IMR-90 (cell line): ENCODE data around the gene USP32. TPM values are rescaled to one million over a fixed set of nuclear protein-coding genes. Genes with fewer than 3 reads are reported as not detected.

ENCODE experiments used
- ATAC-seq: fragments of 200-7000 bp; cut with Tn5 transposase; 2 replicates; pipeline ENCODE4 v1.9.1; 2020; ENCODE audit warnings: low read depth, mild to moderate bottlenecking, moderate library complexity
- BruUV-seq: library from RNA; stranded (reverse); fragments of 400-500 nt; replicated peaks from 2 replicates; lab custom pipeline; 2021; lab: Mats Ljungman, UMichigan
- CTCF ChIA-PET: fragments of 300-600 bp; formaldehyde crosslinking; extraction: SDS; loops from one replicate; lab custom pipeline; 2021; ENCODE audit warnings: antibody characterized with exemption; lab: Yijun Ruan, JAX
- POLR2A ChIA-PET: fragments of 300-600 bp; sonication (Branson Sonifier 250); formaldehyde crosslinking; loops from one replicate; lab custom pipeline; 2022; ENCODE audit warnings: antibody characterized with exemption; ENCODE audit not compliant: unreplicated experiment; lab: Charles Lee
- DNase-seq: peaks from one replicate; pipeline ENCODE4 v3.0.0; 2013
- H2AFZ ChIP-seq: replicated peaks from 2 replicates; pipeline ENCODE3; 2013; ENCODE audit warnings: low read length, mild to moderate bottlenecking; ENCODE audit not compliant: poor library complexity
- H2AK5ac ChIP-seq: 2 replicates; pipeline ENCODE4 v1.6.1; 2013; ENCODE audit warnings: low read depth, low read length, inconsistent platforms
- H2AK9ac ChIP-seq: replicated peaks from 2 replicates; pipeline ENCODE3; 2013; ENCODE audit warnings: mild to moderate bottlenecking, low read depth, low read length, moderate library complexity; ENCODE audit not compliant: poor library complexity
- H2BK120ac ChIP-seq: 2 replicates; pipeline ENCODE4 v1.6.1; 2013; ENCODE audit warnings: low read depth, low read length, inconsistent platforms
- H2BK15ac ChIP-seq: 3 replicates; pipeline ENCODE4 v1.6.1; 2013; ENCODE audit warnings: low read depth, low read length, inconsistent platforms
- H2BK20ac ChIP-seq: 2 replicates; pipeline ENCODE4 v1.6.1; 2013; ENCODE audit warnings: low read depth, mild to moderate bottlenecking, inconsistent platforms, low read length, moderate library complexity
- H2BK5ac ChIP-seq: 2 replicates; pipeline ENCODE4 v1.6.1; 2013; ENCODE audit warnings: mild to moderate bottlenecking, low read depth, low read length, inconsistent platforms; ENCODE audit not compliant: poor library complexity, severe bottlenecking
- H3K14ac ChIP-seq: replicated peaks from 2 replicates; pipeline ENCODE4 v1.6.1; 2013; ENCODE audit warnings: low read depth, low read length, inconsistent platforms
- H3K18ac ChIP-seq: 2 replicates; pipeline ENCODE4 v1.6.1; 2013; ENCODE audit warnings: low read depth, low read length, control low read depth
- H3K23ac ChIP-seq: 2 replicates; pipeline ENCODE4 v1.6.1; 2013; ENCODE audit warnings: low read depth, low read length, inconsistent platforms
- H3K27ac ChIP-seq: 2 replicates; pipeline ENCODE4 v1.5.1; 2013; ENCODE audit warnings: mild to moderate bottlenecking, control low read depth, low read length; ENCODE audit not compliant: insufficient read depth
- H3K27me3 ChIP-seq: 2 replicates; pipeline ENCODE4 v1.6.1; 2013; ENCODE audit warnings: low read length; ENCODE audit not compliant: control insufficient read depth, insufficient read depth
- H3K36me3 ChIP-seq: 2 replicates; pipeline ENCODE4 v1.6.1; 2013; ENCODE audit warnings: low read length, mixed read lengths; ENCODE audit not compliant: control insufficient read depth, insufficient read depth
- H3K4ac ChIP-seq: 2 replicates; pipeline ENCODE4 v1.6.1; 2013; ENCODE audit warnings: low read depth, low read length, inconsistent platforms
- H3K4me1 ChIP-seq: 2 replicates; pipeline ENCODE4 v1.6.1; 2013; ENCODE audit warnings: low read length, mixed read lengths; ENCODE audit not compliant: control insufficient read depth, insufficient read depth
- H3K4me2 ChIP-seq: 2 replicates; pipeline ENCODE4 v1.6.1; 2013; ENCODE audit warnings: low read depth, mild to moderate bottlenecking, control low read depth, low read length, moderate library complexity
- H3K4me3 ChIP-seq: 2 replicates; pipeline ENCODE4 v1.5.1; 2013; ENCODE audit warnings: low read depth, mild to moderate bottlenecking, control low read depth, low read length, moderate library complexity; ENCODE audit not compliant: insufficient read depth
- H3K56ac ChIP-seq: 2 replicates; pipeline ENCODE4 v1.6.1; 2013; ENCODE audit warnings: low read length, inconsistent platforms; ENCODE audit not compliant: insufficient read depth; ENCODE audit errors: extremely low read depth
- H3K79me1 ChIP-seq, 2 experiments: 2 replicates each; pipeline ENCODE4 v1.6.1; 2013; ENCODE audit warnings: low read length in 2 of 2, inconsistent platforms in 1 of 2, low read depth in 1 of 2
- H3K9ac ChIP-seq: 2 replicates; pipeline ENCODE4 v1.6.1; 2013; ENCODE audit warnings: low read depth, low read length, control low read depth
- H3K9me1 ChIP-seq: 2 replicates; pipeline ENCODE4 v1.6.1; 2013; ENCODE audit warnings: low read length, inconsistent platforms; ENCODE audit not compliant: insufficient read depth
- H3K9me3 ChIP-seq: 2 replicates; pipeline ENCODE4 v1.6.1; 2013; ENCODE audit warnings: low read length; ENCODE audit not compliant: control insufficient read depth, insufficient read depth
- H4K20me1 ChIP-seq: 2 replicates; pipeline ENCODE4 v1.6.1; 2013; ENCODE audit warnings: low read length, inconsistent platforms; ENCODE audit not compliant: insufficient read depth
- H4K5ac ChIP-seq: 2 replicates; pipeline ENCODE4 v1.6.1; 2013; ENCODE audit warnings: mild to moderate bottlenecking, low read depth, low read length, control low read depth
- H4K8ac ChIP-seq, 2 experiments: 2 replicates each; pipeline ENCODE4 v1.6.1; 2013; ENCODE audit warnings: low read depth in 2 of 2, low read length in 2 of 2, control low read depth in 1 of 2, inconsistent platforms in 1 of 2
- H4K91ac ChIP-seq: 2 replicates; pipeline ENCODE4 v1.6.1; 2013; ENCODE audit warnings: low read depth, low read length, inconsistent platforms; ENCODE audit not compliant: insufficient read depth
- BHLHE40 ChIP-seq: fragments of 150-350 bp; IDR thresholded peaks from 2 replicates; pipeline ENCODE4 v1.6.1; 2016; ENCODE audit warnings: mild to moderate bottlenecking, low read depth, low read length
- ELK1 ChIP-seq: fragments of 150-350 bp; IDR thresholded peaks from 2 replicates; pipeline ENCODE4 v1.6.1; 2016; ENCODE audit warnings: low read depth, mild to moderate bottlenecking, low read length, moderate library complexity, borderline replicate concordance
- FOS ChIP-seq: fragments of 150-350 bp; IDR thresholded peaks from 2 replicates; pipeline ENCODE4 v1.6.1; 2016; ENCODE audit warnings: low read depth, low read length
- MAFK ChIP-seq: IDR thresholded peaks from 2 replicates; pipeline ENCODE4 v1.6.1; 2012; ENCODE audit warnings: low read depth, low read length, improper control_type of control experiment
- MXI1 ChIP-seq: IDR thresholded peaks from 2 replicates; pipeline ENCODE4 v1.6.1; 2012; ENCODE audit warnings: low read depth, mild to moderate bottlenecking, low read length, moderate library complexity, borderline replicate concordance
- NFE2L2 ChIP-seq: fragments of 150-350 bp; IDR thresholded peaks from 2 replicates; pipeline ENCODE4 v1.6.1; 2016; ENCODE audit warnings: low read depth, mild to moderate bottlenecking, low read length
- POLR2A ChIP-seq: IDR thresholded peaks from 2 replicates; pipeline ENCODE4 v1.6.1; 2012; ENCODE audit warnings: mild to moderate bottlenecking, low read depth, low read length
- RAD21 ChIP-seq: IDR thresholded peaks from 2 replicates; pipeline ENCODE4 v1.6.1; 2012; ENCODE audit warnings: low read length, improper control_type of control experiment
- WGBS, 2 experiments: methylation state at CpG; one replicate each; pipeline versions ENCODE4 v1.1.5 to v1.1.7; 2013; ENCODE audit warnings: missing lambda C conversion rate in 2 of 2; ENCODE audit not compliant: insufficient read length in 1 of 2; ENCODE audit errors: extremely low coverage in 2 of 2; 5-methylcytosine and 5-hydroxymethylcytosine counted together
- dilution Hi-C: fragments of 300-500 bp; cut with HindIII; formaldehyde crosslinking; loops from one replicate; pipeline ENCODE4 v1.14.3; 2018; ENCODE audit warnings: low sequenced_read_pairs; ENCODE audit not compliant: unreplicated experiment
- in situ Hi-C: fragments of 300-500 bp; cut with MboI; formaldehyde crosslinking; loops from 3 replicates; pipeline ENCODE4 v1.14.3; 2019; ENCODE audit warnings: low sequenced_read_pairs, inconsistent platforms, mixed read lengths
- intact Hi-C: fragments of 100-400 bp; cut with micrococcal nuclease; formaldehyde crosslinking; loops from 2 replicates; pipeline ENCODE4 v1.10.0; 2022
- polyA plus RNA-seq, 3 experiments: library from polyadenylated mRNA; depleted of rRNA; stranded (reverse); fragments of >200 nt; gene quantifications; 2 replicates each; pipeline ENCODE4 v1.2.3, GENCODE V29; 2012; ENCODE audit warnings: low replicate concordance in 1 of 3
- total RNA-seq: library from RNA; depleted of rRNA; stranded (reverse); fragments of >200 nt; gene quantifications from 2 replicates; pipeline ENCODE4 v1.2.3, GENCODE V29; 2012
- TF ChIP-seq, protein P1 (sequence below): conservative IDR thresholded peaks from 2 replicates; pipeline ENCODE4 v1.5.1; 2012; ENCODE audit warnings: mild to moderate bottlenecking, low read depth, low read length, improper control_type of control experiment

USP32 gene
- total and polyA plus RNA-seq, 2 of the 4 experiments (the other 2 are of a cell fraction) = 16.8 to 46.8 TPM

GRCh38 chr17:60173304-60173819 is 218.6 kb downstream of the USP32 start:
- Histone ChIP-seq H4K20me1 (no peaks in the 10 kb centered on the region), H3K4me3 (no peak overlapping the region), H2BK5ac (no peak overlapping the region), H3K4me1 (peaks cover 8% of the 10 kb centered on the region), H3K18ac (no peak overlapping the region), H2BK15ac (no peak overlapping the region), H3K9me1 (peaks cover 16% of the 10 kb centered on the region), H2AFZ (no peak overlapping the region), H4K8ac (no peak overlapping the region), H3K79me1 (no peaks in the 10 kb centered on the region), H4K91ac (no peak overlapping the region), H4K5ac (no peak overlapping the region), H3K4ac (no peak overlapping the region), H3K56ac (no peak overlapping the region), H3K23ac (no peak overlapping the region), H2AK9ac (no peak overlapping the region), H3K36me3 (peaks cover 6% of the 10 kb centered on the region), H3K27me3 (no peaks in the 10 kb centered on the region), H3K27ac (no peak overlapping the region), H3K4me2 (no peak overlapping the region), H2BK120ac (no peak overlapping the region), H2AK5ac (no peak overlapping the region), H3K14ac (no peak overlapping the region), H2BK20ac (no peak overlapping the region), H3K9me3 (no peaks in the 10 kb centered on the region), H3K9ac (no peak overlapping the region)
- intact Hi-C loops (loop anchor here (2.0 kb wide), 1 partner anchor 31 kb away; no protein-coding TSS in a partner anchor), dilution Hi-C loops (no loop called here), in situ Hi-C loops (no loop called here)
- POLR2A ChIA-PET = no interaction called here
- WGBS, 2 experiments = 73% methylated on average over 2 of the region's 2 CpGs; no CpG with 5 or more reads in 1 of the 2 experiments
- ATAC-seq = no peak; the same call in 1 of the 2 replicates
- peak; percentile 24 for DNase-seq
- BruUV-seq = no TSS peak
- TF ChIP-seq POLR2A (no peak), MXI1 (no peak), RAD21 (no peak), ELK1 (no peak), MAFK (no peak), FOS (no peak), NFE2L2 (no peak), BHLHE40 (no peak)
- TF ChIP-seq, protein P1, sequence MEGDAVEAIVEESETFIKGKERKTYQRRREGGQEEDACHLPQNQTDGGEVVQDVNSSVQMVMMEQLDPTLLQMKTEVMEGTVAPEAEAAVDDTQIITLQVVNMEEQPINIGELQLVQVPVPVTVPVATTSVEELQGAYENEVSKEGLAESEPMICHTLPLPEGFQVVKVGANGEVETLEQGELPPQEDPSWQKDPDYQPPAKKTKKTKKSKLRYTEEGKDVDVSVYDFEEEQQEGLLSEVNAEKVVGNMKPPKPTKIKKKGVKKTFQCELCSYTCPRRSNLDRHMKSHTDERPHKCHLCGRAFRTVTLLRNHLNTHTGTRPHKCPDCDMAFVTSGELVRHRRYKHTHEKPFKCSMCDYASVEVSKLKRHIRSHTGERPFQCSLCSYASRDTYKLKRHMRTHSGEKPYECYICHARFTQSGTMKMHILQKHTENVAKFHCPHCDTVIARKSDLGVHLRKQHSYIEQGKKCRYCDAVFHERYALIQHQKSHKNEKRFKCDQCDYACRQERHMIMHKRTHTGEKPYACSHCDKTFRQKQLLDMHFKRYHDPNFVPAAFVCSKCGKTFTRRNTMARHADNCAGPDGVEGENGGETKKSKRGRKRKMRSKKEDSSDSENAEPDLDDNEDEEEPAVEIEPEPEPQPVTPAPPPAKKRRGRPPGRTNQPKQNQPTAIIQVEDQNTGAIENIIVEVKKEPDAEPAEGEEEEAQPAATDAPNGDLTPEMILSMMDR = no peak
- CTCF ChIA-PET = no interaction called here
